Right atrium auricular region (tissue), 2 donors: Measurements from ENCODE around the gene ATP13A4. TPM values are rescaled to one million over a fixed set of nuclear protein-coding genes. Genes with fewer than 3 reads are reported as not detected.

Experiments used
- DNase-seq: peaks from one replicate; pipeline ENCODE4 v3.0.0-alpha.2; 2019; ENCODE audit warnings: low spot score
- H3K27ac ChIP-seq, 2 donors: fragments of 200-600 bp; sonication (generic); 1 replicate in 1 of 2; 2 replicates in 1 of 2; pipeline ENCODE4 v1.5.1; 2016 to 2019
- H3K27me3 ChIP-seq, 2 donors: fragments of 200-600 bp; sonication (generic); one replicate each; pipeline versions ENCODE4 v1.5.1 to v1.6.0; 2017 to 2019
- H3K36me3 ChIP-seq: fragments of 200-600 bp; sonication (generic); one replicate; pipeline ENCODE4 v1.5.1; 2016
- H3K4me1 ChIP-seq, 2 donors: fragments of 200-600 bp; sonication (generic); one replicate each; pipeline versions ENCODE4 v1.5.1 to v1.6.0; 2017 to 2019
- H3K4me3 ChIP-seq, 2 donors: fragments of 200-600 bp; sonication (generic); 1 replicate in 1 of 2; 2 replicates in 1 of 2; pipeline ENCODE4 v1.5.1; 2017 to 2019; ENCODE audit warnings: mild to moderate bottlenecking in 1 of 2, moderate library complexity in 1 of 2
- H3K9me3 ChIP-seq, 2 donors: fragments of 200-600 bp; sonication (generic); one replicate each; pipeline ENCODE4 v1.5.1; 2019
- total RNA-seq, 2 donors: library from RNA; depleted of rRNA; stranded (reverse); fragments of >200 nt; gene quantifications; one replicate each; pipeline ENCODE4 v1.1.0, GENCODE V29; 2016
- TF ChIP-seq, protein P1 (sequence below), 2 donors: fragments of 200-600 bp; sonication (generic); IDR thresholded peaks; one replicate each; pipeline ENCODE4 v1.5.1; 2019; ENCODE audit warnings: antibody characterized with exemption in 2 of 2

The ATP13A4 gene
- total RNA-seq, 2 donors from 2014 or later = not detected

DNA sequence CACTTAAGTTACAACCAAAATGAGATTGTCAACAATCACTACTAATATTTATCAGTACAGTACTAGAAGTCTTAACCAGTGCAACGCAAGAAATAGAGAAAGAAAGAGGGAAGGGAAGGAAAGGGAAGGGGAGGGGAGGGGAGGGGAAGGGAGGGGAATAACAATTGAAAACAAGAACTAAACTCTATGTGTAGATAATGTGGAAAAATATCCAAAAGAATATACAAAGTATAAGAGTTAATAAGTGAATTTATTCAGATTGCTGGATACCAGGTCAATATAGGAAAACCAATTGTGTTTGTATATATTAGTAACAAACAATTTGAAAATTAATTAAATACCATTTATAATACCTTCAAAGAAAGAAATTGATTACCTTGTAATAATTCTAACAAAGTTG is 186.8 kb downstream of the ATP13A4 start:
- Histone ChIP-seq H3K4me1 (no peaks in the 10 kb centered on the region), H3K9me3 (no peaks in the 10 kb centered on the region), H3K4me3 (no peak overlapping the region), H3K36me3 (no peaks in the 10 kb centered on the region), H3K27me3 (no peaks in the 10 kb centered on the region), H3K27ac (no peak overlapping the region)
- TF ChIP-seq, protein P1, sequence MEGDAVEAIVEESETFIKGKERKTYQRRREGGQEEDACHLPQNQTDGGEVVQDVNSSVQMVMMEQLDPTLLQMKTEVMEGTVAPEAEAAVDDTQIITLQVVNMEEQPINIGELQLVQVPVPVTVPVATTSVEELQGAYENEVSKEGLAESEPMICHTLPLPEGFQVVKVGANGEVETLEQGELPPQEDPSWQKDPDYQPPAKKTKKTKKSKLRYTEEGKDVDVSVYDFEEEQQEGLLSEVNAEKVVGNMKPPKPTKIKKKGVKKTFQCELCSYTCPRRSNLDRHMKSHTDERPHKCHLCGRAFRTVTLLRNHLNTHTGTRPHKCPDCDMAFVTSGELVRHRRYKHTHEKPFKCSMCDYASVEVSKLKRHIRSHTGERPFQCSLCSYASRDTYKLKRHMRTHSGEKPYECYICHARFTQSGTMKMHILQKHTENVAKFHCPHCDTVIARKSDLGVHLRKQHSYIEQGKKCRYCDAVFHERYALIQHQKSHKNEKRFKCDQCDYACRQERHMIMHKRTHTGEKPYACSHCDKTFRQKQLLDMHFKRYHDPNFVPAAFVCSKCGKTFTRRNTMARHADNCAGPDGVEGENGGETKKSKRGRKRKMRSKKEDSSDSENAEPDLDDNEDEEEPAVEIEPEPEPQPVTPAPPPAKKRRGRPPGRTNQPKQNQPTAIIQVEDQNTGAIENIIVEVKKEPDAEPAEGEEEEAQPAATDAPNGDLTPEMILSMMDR (IDR thresholded peaks at IDR 0.05) = no peak
- no peak for DNase-seq

DNA sequence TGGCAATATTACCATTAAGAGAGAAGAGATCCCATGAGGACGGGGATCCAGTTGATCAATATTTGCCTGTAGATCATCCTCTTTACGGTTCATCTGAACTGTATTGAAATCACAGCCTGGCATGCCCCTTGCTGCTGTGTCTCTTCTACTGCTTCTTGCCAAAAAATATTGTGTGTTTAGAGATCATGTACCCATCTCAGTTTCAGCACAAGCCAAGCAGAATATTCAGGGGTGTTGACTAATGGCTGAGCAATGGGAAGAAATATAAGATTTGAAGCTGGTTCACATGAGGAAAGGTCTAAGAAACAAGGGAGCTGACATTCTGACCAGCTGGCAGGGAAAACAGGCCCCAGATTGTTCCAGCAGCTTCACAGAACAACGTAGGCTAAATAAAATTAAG is 197.4 kb downstream of the ATP13A4 start:
- Histone ChIP-seq H3K27ac (no peak overlapping the region), H3K4me1 (no peaks in the 10 kb centered on the region), H3K27me3 (no peaks in the 10 kb centered on the region), H3K4me3 (no peak overlapping the region), H3K36me3 (no peaks in the 10 kb centered on the region), H3K9me3 (no peaks in the 10 kb centered on the region)
- no peak for DNase-seq
- TF ChIP-seq, protein P1 (IDR thresholded peaks at IDR 0.05) = no peak

DNA sequence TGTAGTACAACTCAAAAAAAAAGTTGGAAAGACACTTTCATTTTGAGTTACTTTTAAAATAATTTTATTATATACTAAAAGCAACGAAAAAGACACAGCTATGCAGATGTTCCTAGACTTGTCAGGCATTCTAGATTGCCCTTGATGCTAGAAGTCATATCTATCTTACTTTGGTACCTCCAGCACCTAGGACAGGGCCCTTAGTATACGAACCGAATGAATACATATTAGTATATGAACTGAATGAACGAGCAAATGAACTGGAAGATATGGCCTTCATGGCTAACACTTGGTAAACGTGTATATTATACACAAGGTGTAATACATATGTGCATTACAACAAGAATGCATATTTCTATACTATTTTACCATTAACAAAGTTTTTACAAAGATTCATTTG is 200.3 kb downstream of the ATP13A4 start:
- Histone ChIP-seq H3K4me3 (no peak overlapping the region), H3K36me3 (no peaks in the 10 kb centered on the region), H3K27me3 (no peaks in the 10 kb centered on the region), H3K27ac (no peak overlapping the region), H3K9me3 (no peaks in the 10 kb centered on the region), H3K4me1 (no peaks in the 10 kb centered on the region)
- TF ChIP-seq, protein P1 (IDR thresholded peaks at IDR 0.05) = no peak
- DNase-seq = no peak

Other genes with a start within 250 kb of the ATP13A4 start
- not detected for gene ATP13A5, start 176.1 kb downstream of the ATP13A4 start, total RNA-seq
- 10 to 100 TPM; 36.4 to 71.6 TPM for gene OPA1, start 38.3 kb upstream of the ATP13A4 start, total RNA-seq